NCI-H1436 treated with DMSO at 0.1 percent for 48 hours (cell line): ENCODE data around the gene RPL36A.

ENCODE experiments used
- DNase-seq: peaks from one replicate; lab custom pipeline; 2025; lab: John Stamatoyannopoulos, UW

The RPL36A gene

DNA sequence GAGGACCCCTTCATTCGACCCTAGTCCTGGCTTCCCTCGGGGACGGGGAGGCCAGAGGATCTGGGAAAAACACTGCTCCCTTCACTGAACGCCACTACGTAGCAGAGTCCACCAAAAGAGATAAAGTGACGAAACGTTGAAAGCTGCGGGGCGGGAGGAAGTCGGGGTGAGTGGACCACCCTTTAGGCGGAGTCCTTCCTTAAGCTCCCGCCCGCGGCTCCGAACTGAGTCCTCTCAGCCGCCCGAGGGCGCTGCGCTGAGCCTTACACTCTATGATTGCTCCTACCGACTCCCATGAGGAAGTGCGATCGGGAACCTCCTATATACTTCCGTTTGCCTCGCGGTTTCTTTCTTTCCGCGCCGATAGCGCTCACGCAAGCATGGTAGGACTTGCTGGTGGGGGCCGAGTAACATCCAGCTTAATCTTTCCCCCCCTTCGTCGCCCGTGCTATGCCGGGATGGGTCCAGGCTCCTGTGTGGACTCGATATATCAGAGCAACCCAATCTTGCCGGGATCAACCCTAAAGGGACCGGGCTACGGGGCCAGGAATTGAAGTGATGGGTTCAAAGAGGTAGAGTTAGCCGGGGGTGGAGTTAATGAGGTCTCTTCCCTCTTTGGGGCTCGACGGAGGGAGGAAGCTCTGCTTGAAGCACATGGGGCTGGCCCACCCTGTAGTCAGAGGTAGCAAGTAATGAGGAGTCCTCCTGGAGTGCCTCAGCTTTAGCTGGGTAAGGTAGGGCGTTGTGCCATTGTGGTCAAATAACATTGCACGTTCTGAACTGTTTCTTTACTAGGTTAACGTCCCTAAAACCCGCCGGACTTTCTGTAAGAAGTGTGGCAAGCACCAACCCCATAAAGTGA, at the start of gene RPL36A:
Gene RPL36A (plus strand): TSS at position 348 of the 862 bp plus-strand sequence. CDS start 33 bp downstream, at position 381.
- DNase-seq = peak; percentile 86

DNA sequence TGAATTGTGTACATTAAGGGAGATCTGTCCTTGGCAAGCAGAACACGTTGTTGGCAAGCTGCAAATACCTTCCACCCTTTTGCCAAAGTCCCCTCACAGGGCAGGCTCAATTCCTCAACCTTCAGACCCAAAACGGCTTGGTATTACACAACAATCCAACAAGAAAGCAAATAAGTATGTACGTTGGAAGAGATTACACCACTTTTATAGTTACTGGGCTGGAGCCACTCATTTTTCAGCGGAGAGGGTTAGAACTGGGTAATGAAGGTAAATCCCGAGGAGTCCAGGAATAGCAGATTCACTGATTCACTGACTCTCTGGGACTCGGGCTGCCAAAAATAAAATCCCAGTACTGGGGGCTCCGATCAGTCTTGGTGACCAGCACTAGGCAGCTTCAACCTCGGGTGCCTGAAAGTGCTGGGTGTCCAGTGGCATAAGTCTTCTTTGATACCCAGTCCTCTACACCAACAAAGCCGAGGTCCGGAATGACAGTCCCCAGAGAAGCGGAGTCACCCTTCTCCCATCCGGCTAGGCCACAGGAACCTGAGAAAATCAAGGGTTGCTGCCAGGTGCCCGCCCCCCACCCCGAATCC, 42.9 kb upstream of the RPL36A start:
- no peak for DNase-seq

DNA sequence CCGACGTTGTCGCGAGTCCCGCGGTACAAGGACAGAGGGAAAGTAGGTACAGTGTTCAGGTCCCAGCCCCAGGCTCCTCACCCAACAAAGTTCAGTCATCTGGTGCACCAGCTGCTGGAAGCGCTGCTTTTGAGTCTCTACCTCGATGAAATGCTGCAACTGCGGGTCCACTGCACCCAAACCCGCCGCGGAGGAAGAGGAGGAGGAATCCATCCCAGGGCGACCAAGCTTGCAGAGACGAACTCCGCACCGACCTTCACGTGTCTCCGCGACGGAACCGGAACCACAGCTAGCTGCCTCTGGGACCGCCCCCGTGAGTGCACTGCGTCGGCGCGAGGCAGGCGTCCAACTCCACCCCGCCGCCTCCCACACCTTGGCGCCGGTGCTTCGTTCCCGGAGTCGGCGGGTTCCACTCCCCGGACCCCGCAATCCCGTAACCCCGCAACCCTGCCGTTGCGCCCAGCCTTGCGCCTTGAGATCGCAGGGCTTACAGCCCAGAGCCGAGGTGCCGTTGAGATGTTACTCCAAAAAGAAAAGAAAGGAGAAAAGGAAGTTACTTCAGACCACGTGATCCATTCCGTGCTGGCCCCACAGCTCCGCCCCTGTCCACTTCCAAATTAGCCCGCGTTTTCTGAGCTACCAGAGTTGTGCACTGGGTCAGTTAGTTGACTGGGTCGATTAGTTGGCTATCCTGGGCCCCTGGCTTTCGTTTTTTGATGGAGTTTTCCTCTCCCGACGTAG, 42.2 kb upstream of the RPL36A start, which contains the start of gene TIMM8A:
Gene TIMM8A (minus strand): TSS at position 291 of the 741 bp plus-strand sequence. CDS start 78 bp downstream, at position 213.
- DNase-seq = peak; percentile 10

DNA sequence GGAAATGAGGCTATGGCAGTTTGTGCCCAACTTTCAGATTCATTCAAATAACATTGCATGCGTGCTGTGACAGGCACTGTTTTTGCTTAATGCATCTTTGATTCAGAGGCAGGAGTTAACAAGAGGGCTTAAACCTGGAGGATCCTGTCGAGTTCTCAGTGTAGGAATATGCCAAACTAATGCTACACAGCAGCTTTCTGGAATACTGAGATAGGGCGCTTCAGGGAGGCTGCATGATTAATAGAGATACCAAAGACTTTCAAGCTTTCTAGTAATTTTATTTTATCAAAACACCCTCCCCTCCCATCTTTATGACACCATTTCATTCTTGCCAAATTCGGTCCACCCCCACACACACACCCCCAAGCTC, 41.6 kb upstream of the RPL36A start:
- no peak for DNase-seq

DNA sequence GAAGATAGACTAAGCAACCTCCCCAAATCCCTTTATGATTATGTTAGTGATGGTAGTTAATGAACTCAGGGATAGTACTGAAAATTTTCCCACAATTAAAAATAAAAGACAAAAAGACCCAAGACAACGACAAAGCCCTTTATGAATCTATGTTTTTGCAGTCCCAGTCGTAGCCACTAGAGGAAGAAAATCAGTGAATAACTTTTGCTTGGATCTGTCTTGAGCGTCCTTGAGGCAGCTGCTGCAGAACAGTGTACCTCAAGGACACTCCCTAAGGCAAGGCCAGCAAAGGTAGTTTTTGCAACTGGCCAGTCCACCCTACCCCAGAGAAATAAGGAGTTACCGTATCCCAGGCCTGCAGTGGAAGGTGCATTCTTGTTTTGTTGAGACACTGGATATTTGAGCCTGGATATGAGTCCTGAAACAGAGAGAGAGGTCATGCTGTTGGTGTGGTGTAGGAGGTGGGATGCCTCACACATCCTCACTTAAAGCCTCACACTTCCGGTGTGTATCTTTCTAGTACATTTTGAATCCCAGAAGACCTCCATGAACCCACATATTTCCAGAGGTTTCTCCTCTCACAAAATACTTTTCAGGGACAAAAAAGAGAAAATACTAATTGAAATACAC, 33.5 kb upstream of the RPL36A start:
- no peak for DNase-seq

DNA sequence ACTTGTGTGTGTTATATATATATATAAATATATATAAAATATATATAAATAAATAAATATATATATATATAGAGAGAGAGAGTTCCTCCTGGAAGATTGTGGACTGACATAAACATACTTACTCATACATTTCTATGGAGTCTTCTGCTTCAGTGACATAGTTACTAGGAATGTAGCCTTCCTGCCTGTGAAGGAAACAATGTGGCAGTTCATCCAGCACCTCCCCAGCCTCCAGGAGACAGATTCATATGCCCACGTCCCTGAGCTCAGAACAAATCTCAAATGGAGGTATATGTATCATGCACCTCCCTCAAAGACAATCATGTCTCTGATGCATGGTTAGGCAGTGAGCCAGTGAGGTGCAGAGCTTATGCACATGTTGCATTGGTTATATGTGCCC, 30.8 kb upstream of the RPL36A start:
- DNase-seq = no peak

DNA sequence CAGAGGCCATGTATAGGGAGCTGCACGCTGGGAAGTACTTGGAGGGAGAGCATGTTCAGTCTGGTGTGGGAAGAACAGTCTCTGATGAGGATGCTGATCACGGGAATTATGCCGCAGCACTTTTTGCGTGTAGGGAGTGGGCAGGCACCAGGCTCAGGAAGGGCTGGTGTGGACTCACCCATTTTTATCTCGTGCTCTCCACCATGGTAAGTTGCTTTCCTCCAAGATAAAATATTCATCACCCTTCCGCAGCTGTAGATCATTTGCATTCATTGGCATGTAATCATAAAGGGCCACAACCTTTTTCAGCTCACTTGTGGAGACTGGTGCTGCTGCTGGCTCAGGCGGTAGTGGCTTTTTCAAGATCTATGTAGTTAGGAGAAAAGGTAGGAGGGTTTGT, 30.4 kb upstream of the RPL36A start:
- DNase-seq = no peak

DNA sequence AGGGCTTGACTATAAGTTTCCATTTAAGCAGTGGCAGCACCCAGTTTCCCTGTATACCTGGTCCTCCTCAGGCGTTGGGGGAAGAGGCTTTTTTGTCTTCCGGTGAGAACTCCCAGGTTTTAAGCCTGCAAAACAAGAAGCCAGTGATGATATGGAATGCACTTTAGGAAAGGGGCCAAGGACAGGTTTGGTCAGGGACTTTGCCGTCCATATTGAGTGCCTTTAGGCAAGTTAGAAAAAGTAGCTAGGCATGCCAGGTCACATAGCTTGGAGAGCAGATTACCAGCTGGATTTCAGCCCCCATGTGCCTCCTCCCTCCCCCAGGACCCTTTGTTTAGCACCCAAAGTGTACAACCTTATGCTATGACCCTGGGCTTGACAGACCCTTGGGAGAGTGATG, 28.7 kb upstream of the RPL36A start:
- DNase-seq = no peak

DNA sequence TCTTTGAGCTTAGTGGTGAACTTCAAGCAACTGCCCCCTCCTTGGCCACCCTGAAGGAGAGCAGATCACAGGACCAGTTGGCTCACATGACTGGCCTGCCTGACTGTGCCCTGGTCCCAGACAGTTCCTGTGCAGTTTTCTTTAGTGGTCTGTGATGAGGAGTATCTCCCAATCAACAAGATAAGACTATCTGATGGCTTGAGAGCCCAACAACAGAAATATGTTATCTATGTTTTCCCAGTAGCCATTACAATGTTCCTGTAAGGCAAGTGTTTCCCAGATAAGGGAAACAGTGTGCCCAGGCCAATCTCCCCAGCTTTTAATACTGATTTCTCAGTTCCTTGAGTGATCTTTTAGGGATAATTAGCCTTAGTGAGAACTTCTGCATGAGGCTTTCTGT, 28.1 kb upstream of the RPL36A start:
- DNase-seq = no peak

DNA sequence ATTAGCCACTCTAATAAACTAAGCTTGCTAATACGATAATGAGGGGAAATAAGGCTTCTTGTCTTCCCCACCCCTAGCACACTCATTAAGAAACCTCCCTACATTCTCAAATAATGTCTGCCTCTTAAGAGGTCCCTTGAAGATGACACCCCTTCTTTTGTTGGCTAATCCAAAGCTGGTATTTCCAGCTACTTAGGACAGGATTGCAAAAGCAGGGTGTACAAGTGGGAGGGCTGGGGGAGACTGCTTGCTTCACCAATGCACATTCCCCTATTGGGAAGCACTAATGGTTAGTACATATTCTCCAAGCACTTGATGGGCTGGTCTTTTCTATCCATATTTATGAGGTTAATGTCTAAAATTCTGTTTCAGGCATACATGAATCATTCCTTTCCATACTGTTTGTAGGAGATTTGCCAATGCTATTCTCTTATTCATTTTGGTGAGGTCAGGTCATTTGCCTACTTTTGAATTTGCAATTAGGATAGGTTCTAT, 25.5 kb upstream of the RPL36A start:
- no peak for DNase-seq

DNA sequence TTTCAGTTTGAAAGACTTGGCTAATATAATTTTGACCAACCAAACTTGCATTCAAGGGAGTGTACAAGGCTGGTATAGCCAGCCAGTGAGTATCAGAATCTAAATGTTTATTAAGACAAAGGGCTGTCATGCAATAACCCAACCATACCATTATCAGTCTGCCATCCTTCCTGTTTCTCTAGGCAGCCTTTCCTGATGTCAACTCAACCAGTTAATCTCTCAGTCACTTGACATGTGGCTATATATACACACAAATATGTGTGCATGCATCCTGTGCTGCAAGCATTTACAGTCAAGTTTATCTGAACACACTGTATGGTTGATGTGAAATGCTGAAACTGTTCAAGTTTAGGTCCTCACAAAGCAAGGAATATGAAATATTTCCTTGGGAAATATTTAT, 22.0 kb upstream of the RPL36A start:
- DNase-seq = no peak

DNA sequence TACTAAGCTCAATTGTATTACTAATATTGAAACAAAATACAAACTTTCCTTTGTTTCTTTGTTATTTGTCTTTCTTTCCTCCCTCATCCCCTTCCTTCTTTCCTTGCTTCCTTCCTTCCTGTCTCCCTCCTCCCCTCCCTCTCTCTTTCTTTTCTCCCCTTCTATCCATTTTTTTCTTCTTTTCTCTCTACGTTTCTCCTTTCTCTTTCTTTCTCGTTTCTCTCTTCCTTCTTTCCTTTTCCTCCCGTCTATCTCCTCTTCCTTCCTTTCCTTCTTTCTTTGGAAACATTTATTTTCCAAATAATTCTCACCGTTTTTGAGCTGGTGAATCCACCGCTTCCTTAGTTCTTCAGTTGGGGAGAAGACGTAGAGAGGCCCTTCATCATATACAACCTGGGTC, 21.1 kb upstream of the RPL36A start:
- DNase-seq = no peak

DNA sequence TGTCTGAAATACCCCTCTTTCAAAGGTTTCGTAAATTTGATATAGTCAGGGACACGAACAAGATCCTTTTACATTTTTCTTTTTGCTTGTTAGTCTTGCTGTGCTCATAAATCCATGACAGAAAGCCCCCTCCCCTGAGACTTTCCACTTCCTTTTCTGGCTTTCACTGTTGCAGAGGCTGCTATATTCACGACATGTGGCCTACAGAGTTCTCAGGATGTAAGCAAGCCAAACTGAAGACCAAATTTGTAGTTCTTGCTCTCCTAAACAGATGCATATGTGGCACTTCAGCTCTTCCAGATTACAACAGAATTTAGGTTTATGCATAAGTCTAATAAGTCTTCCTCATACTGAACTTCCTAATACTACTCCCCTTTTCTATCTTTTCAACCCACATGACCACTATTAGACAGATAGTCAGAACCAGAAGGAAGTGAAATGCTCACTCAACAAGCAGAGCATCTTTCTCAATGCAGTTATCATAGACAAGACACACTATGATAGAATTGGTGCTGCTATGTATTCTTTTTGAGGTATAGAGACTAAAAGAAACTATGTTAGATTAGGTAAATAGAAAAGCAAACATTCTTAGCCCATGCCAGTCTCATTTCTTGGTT, 19.8 kb upstream of the RPL36A start:
- DNase-seq = no peak

DNA sequence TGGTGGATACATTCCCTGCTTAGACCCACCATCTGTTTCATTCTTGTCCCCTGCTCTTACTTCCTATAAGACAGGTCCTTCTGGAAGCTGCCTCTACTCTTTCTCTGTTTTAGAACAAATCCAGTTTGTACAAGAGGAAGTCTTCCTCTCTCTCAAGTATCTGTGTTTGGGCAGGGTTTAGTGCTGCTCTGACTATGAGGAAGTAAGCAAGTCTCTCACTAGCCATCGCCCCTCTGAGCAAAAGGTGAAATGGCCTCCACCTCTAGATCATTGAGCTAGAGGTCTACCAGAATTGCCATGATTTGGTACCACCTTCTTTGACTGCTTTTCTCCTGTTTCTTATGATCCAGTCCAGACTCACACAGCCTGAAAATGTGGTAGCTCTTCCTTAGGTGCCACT, 13.3 kb upstream of the RPL36A start:
- DNase-seq = no peak

DNA sequence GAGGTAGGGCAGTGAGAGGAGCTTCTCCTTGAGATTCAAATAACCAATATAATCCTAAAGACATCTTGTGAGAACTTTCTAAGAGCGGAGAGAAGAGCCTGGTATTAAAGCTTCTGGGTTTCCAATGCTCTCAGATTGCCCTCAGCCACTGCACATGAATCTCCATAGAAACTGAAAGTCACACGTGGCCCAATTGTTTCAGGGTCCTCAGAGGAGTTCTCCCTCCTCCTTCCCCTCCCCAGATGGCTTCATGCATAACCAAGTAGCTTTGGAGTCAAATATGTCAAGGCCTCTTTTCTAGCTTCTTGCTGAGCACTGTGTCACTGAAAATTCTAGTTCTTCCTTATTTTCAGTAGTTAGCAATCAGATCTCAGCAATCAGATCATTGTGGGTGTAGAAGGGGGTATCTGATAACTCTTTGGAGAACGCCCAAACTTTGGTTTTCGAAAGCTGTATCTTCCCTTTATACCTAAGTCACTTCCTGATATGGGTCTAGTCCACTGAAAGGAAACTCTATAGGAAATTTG, 7.1 kb upstream of the RPL36A start:
- no peak for DNase-seq

DNA sequence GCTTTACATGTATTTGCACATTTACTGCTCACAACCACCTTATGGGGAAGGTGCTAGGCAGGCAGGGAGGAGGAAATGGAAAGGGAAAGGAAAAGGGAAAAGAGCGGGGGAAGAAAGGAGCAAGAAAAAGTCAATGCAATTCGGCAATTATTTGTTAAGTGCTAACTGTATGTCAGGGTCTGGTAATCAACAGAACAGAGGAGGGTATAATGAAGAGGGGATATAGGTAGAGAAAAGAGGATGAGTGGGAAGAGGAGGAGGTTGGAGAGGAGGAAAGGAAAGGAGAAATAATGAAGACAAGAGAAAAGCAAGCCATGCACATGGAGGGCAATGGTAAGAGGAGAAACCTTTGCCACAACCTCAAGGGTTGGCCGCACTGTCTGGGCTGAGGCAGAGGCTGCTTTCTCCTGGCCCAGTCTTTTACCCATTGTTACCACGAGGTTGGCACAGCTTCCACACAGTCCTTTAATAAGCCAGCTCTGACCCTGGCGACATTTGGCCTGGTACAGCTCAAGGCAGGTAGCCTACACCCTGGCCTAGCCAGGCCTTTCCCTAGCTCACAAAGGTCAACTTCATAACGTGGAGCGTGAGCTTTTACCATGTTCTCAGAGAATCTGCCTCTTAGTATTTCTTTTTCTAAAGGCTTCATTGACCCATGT, 5.7 kb upstream of the RPL36A start:
- DNase-seq = no peak

DNA sequence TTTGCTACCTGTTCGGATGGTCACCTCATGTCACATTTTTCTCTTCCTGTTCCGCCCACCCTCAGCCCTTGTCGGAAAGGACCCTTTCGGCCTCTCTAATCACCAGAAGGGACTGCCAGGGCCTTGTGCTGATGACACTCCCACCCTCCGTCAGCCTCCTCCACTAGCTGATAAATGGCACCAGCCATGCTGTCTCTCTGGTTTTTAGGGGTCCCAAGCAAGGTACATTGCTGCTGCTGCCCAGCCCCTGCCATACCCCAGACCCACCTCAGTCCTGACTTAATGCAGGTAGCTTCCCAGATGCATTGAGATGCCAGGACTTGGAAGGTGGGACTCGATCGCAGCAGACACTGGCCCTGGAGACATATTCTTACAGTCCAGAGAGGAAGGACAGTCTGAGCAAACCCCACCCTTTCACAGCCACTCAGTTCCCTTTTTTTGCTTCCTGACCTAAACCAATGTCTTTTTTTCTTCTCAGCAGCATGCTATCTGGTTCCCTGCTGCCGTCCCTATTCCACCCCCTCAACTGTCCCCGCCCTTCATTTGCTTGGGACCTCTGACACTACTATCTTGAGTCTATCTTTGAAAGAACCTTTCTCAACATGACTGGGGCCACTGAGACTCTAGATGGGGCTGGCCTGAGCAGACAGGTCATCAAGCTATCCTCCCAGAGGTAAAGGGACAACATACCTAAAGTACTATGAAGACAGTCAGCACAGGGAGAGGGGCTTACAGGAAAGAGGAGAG, 4.8 kb upstream of the RPL36A start, which contains the start of gene BTK:
Gene BTK (minus strand): TSS at position 397 of the 747 bp plus-strand sequence. CDS start 10,907 bp downstream, outside the sequence.
- DNase-seq = no peak

DNA sequence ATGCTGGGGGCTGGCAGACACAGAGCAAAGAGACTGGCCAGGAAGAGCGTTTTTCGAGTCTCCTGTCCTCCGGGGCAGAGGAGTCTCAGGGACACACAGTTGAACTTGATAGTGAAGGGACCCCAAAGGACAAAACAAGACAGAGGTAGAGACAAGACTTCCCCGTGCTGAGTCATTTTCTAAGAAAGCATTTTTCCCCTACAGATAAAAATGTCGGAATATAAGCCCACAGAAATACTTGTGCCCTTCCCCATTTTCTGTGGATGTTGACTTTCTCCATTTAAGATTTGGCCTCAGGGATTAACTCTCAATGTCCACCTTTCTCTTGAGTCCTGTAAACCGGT, 4.3 kb upstream of the RPL36A start:
- no peak for DNase-seq

DNA sequence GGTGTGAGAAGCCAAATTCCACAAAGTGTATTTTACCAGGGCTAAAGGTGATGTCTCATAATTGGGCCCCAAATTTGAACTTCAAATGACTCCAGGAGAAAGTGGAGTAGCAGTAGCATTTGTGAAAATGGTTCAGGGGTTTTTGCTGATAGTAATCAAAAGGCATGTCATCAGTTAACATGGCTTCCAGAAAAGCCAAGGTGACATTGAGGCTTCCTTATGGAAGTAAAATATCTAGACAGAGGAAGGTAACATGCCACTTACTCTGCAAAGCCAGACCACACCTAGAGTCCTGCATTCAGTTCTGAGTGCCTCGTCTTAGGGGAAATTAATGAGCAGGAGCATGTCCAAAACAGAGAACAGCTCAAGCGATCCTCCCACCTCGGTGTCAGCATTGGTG, 2.2 kb upstream of the RPL36A start:
- no peak for DNase-seq

DNA sequence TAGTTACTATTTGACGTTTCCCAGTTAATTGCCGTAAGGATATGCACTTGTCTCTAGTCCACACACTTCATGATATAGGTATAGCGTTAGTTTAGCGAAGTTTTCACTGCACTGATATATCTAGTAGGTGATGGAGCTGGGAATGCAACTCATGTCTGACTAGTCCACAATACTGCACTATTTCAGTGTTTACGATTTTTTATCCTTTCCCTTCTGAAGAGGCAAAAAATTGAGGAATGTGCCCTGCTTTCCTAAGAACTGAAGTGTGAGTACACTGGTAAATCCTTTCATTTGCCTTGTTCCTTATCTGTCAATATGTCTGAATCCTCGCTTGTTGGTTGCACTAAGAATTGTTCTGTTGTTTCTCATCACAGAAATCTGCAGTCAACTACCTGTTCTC, 1.0 kb downstream of the RPL36A start:
- DNase-seq = no peak
